K562 (cell line): Measurements from ENCODE around the gene CENPC. TPM values are rescaled to one million over a fixed set of nuclear protein-coding genes. Genes with fewer than 3 reads are reported as not detected.
A peak's percentile ranks its signal among the peaks of the same experiment; 100 is the strongest.

ENCODE experiments used
- CEBPG ChIP-seq, 3 experiments: fragments of 200-800 bp in 1 of 3; sonication (Bioruptor generic) in 1 of 3; sonication (generic) in 1 of 3; formaldehyde crosslinking in 1 of 3; IDR thresholded peaks in 2 of 3; conservative IDR thresholded peaks in 1 of 3; 2 replicates each; pipeline versions ENCODE4 v1.6.1 to v1.8.0; 2016 to 2022; ENCODE audit warnings: missing compliant biosample characterization in 2 of 3, missing genetic modification characterization in 2 of 3, mild to moderate bottlenecking in 1 of 3, missing genetic modification reagents in 1 of 3
- EP400 ChIP-seq: fragments of 450-650 bp; IDR thresholded peaks from 2 replicates; pipeline ENCODE4 v1.6.1; 2017; ENCODE audit warnings: antibody characterized with exemption, mild to moderate bottlenecking, moderate library complexity
- GATAD2B ChIP-seq: fragments of 450-650 bp; IDR thresholded peaks from 2 replicates; pipeline ENCODE4 v1.6.1; 2017; ENCODE audit warnings: mild to moderate bottlenecking, borderline replicate concordance
- GTF2A2 ChIP-seq: IDR thresholded peaks from 2 replicates; pipeline ENCODE4 v1.6.1; 2016; ENCODE audit warnings: mild to moderate bottlenecking, missing genetic modification characterization, missing compliant biosample characterization
- GTF2E2 ChIP-seq: fragments of 200-800 bp; sonication (Bioruptor generic); IDR thresholded peaks from 2 replicates; pipeline ENCODE4 v1.6.1; 2016; ENCODE audit warnings: missing genetic modification characterization, missing compliant biosample characterization
- HNRNPUL1 ChIP-seq: fragments of 200-400 bp; formaldehyde crosslinking; IDR thresholded peaks from 2 replicates; pipeline ENCODE4 v1.6.1; 2017; ENCODE audit warnings: low read length
- KLF10 ChIP-seq: fragments of 250-450 bp; sonication (Bioruptor Pico); IDR thresholded peaks from 2 replicates; pipeline ENCODE4 v1.6.1; 2021; ENCODE audit warnings: matching md5 sums
- MNT ChIP-seq, 2 experiments: fragments of 450-650 bp; conservative IDR thresholded peaks; 2 replicates each; pipeline ENCODE4 v1.6.1; 2017; ENCODE audit warnings: mild to moderate bottlenecking in 2 of 2, moderate library complexity in 2 of 2
- NFIX ChIP-seq: fragments of 250-450 bp; sonication (Bioruptor Pico); IDR thresholded peaks from 2 replicates; pipeline ENCODE4 v1.4.0; 2020; ENCODE audit warnings: low read depth, mild to moderate bottlenecking, moderate library complexity
- NR2C1 ChIP-seq, 2 experiments: fragments of 450-650 bp; IDR thresholded peaks; 2 replicates each; pipeline ENCODE4 v1.6.1; 2017; ENCODE audit warnings: mild to moderate bottlenecking in 2 of 2, antibody characterized with exemption in 1 of 2, inconsistent platforms in 1 of 2, missing compliant biosample characterization in 1 of 2, missing genetic modification characterization in 1 of 2
- PREB ChIP-seq: sonication (generic); formaldehyde crosslinking; IDR thresholded peaks from 2 replicates; pipeline ENCODE4 v1.8.1; 2023; ENCODE audit warnings: mild to moderate bottlenecking, missing genetic modification reagents
- RBM22 ChIP-seq: fragments of 200-400 bp; formaldehyde crosslinking; IDR thresholded peaks from 2 replicates; pipeline ENCODE4 v1.6.1; 2018; ENCODE audit warnings: low read length, low read depth; ENCODE audit not compliant: poor library complexity, severe bottlenecking
- RUNX1 ChIP-seq: sonication (generic); IDR thresholded peaks from 2 replicates; pipeline ENCODE4 v1.6.1; 2016; ENCODE audit warnings: antibody characterized with exemption, low read depth
- SIRT6 ChIP-seq: IDR thresholded peaks from one replicate; pipeline ENCODE4 v1.6.1; 2012; ENCODE audit warnings: low read depth, mild to moderate bottlenecking, control low read depth, inconsistent platforms, low read length, moderate library complexity
- SRSF1 ChIP-seq: fragments of 200-400 bp; formaldehyde crosslinking; IDR thresholded peaks from 2 replicates; pipeline ENCODE4 v1.6.1; 2017; ENCODE audit warnings: mild to moderate bottlenecking, low read depth, low read length, moderate library complexity
- TEAD2 ChIP-seq: fragments of 450-650 bp; IDR thresholded peaks from 2 replicates; pipeline ENCODE4 v1.6.1; 2016; ENCODE audit warnings: missing genetic modification characterization, control low read depth, missing compliant biosample characterization
- TRIM28 ChIP-seq: fragments of 450-650 bp; IDR thresholded peaks from 2 replicates; pipeline ENCODE4 v1.6.1; 2017
- ZNF197 ChIP-seq: fragments of 200-800 bp; sonication (Bioruptor generic); IDR thresholded peaks from 2 replicates; pipeline ENCODE4 v1.6.1; 2016; ENCODE audit warnings: low read depth, missing genetic modification characterization, missing compliant biosample characterization
- ZNF3 ChIP-seq: fragments of 250-450 bp; sonication (Bioruptor Pico); IDR thresholded peaks from 2 replicates; pipeline ENCODE4 v1.5.0; 2021; ENCODE audit warnings: mild to moderate bottlenecking, moderate library complexity
- ZSCAN29 ChIP-seq: fragments of 450-650 bp; IDR thresholded peaks from 2 replicates; pipeline ENCODE4 v1.6.1; 2017
- polyA plus RNA-seq, 8 experiments: library from polyadenylated mRNA; depleted of rRNA in 4 of 8; stranded (reverse) in 5 of 8; unstranded in 3 of 8; fragments of >200 nt; fragmentation: Nextera tagmentation in 2 of 8; fragmentation: Illumina TruSeq in 1 of 8; extraction: Ambion mirVana in 2 of 8; extraction: Trizol in 1 of 8; gene quantifications; 2 replicates each; pipeline versions ENCODE4 v1.2.1 to v1.2.3, GENCODE V29; 2011 to 2014; ENCODE audit warnings: inconsistent platforms in 1 of 8, missing spikeins in 1 of 8
- total RNA-seq, 7 experiments: library from RNA; depleted of rRNA in 6 of 7; stranded (reverse); fragments of >200 nt in 6 of 7; fragmentation: Illumina TruSeq in 2 of 7; extraction: Trizol in 2 of 7; gene quantifications; 2 replicates each; pipeline versions ENCODE4 v1.2.1 to v1.2.3, GENCODE V29; 2011 to 2021; ENCODE audit warnings: low replicate concordance in 1 of 7
- TF ChIP-seq, protein P1 (sequence below): sonication (generic); formaldehyde crosslinking; IDR thresholded peaks from 2 replicates; pipeline ENCODE4 v1.8.0; 2022; ENCODE audit warnings: missing genetic modification reagents, mild to moderate bottlenecking, borderline replicate concordance
- TF ChIP-seq, protein P2 (sequence below): fragments of 450-650 bp; IDR thresholded peaks from 2 replicates; pipeline ENCODE4 v1.6.1; 2016

The CENPC gene
- total and polyA plus RNA-seq, 9 of the 15 experiments (the other 6 are each of a cell fraction or from before 2014, with no cell fraction given) = 18.1 to 48.5 (median 30.8) TPM

GRCh38 chr4:67545199-67546003 is at the start of gene CENPC (continued):
- TF ChIP-seq PREB (CRISPR knock-in tag) (no peak), KLF10 (no peak), SIRT6 (no peak), RBM22 (no peak), TRIM28 (no peak), NR2C1 (IDR thresholded peaks at IDR 0.05) (no peak), NR2C1 (tag; IDR thresholded peaks at IDR 0.05) (no peak), HNRNPUL1 (no peak), GTF2A2 (tag) (no peak), ZSCAN29 (no peak), NFIX (CRISPR knock-in tag) (no peak), ZNF3 (no peak), RUNX1 (no peak), CEBPG (CRISPR knock-in tag; IDR thresholded peaks at IDR 0.05) (no peak), CEBPG (tag; conservative IDR thresholded peaks at IDR 0.05 in 1 of 2, IDR thresholded peaks at IDR 0.05 in 1 of 2) (no peak), GTF2E2 (tag) (no peak), GATAD2B (no peak), MNT (conservative IDR thresholded peaks at IDR 0.05) (peak in 1 of 2 experiments; percentile 85), SRSF1 (no peak), ZNF197 (no peak), TEAD2 (tag) (no peak), EP400 (peak; percentile 84)
- TF ChIP-seq, protein P1, sequence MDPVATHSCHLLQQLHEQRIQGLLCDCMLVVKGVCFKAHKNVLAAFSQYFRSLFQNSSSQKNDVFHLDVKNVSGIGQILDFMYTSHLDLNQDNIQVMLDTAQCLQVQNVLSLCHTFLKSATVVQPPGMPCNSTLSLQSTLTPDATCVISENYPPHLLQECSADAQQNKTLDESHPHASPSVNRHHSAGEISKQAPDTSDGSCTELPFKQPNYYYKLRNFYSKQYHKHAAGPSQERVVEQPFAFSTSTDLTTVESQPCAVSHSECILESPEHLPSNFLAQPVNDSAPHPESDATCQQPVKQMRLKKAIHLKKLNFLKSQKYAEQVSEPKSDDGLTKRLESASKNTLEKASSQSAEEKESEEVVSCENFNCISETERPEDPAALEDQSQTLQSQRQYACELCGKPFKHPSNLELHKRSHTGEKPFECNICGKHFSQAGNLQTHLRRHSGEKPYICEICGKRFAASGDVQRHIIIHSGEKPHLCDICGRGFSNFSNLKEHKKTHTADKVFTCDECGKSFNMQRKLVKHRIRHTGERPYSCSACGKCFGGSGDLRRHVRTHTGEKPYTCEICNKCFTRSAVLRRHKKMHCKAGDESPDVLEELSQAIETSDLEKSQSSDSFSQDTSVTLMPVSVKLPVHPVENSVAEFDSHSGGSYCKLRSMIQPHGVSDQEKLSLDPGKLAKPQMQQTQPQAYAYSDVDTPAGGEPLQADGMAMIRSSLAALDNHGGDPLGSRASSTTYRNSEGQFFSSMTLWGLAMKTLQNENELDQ (CRISPR knock-in tag) = no peak
- TF ChIP-seq, protein P2, sequence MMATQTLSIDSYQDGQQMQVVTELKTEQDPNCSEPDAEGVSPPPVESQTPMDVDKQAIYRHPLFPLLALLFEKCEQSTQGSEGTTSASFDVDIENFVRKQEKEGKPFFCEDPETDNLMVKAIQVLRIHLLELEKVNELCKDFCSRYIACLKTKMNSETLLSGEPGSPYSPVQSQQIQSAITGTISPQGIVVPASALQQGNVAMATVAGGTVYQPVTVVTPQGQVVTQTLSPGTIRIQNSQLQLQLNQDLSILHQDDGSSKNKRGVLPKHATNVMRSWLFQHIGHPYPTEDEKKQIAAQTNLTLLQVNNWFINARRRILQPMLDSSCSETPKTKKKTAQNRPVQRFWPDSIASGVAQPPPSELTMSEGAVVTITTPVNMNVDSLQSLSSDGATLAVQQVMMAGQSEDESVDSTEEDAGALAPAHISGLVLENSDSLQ = no peak
